ENCODE measurements around the gene PDSS1.
"Not testable (repeated sequence)": the region's sequence is repeated elsewhere in the genome, so short reads cannot be mapped to it uniquely, and the experiment has no call there.

The PDSS1 gene

DNA sequence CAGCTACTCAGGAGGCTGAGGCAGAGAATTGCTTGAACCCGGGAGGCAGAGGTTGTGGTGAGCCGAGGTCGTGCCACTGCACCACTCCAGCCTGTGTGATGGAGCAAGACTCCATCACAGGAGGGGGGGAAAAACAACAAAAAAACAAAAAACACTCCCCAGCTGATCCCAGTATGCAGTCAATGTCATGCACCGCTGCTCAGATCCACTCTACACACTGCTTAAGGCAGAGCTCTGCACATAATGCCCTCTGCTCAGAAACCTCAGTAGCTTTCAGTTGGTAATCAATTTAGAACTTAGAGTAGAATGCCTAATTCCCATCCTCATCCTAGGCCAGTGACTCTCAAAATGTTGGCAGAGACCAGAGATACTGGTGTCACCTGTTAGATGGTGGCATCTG lies 43.9 kb downstream of the PDSS1 start:
- no peak for DNase-seq

DNA sequence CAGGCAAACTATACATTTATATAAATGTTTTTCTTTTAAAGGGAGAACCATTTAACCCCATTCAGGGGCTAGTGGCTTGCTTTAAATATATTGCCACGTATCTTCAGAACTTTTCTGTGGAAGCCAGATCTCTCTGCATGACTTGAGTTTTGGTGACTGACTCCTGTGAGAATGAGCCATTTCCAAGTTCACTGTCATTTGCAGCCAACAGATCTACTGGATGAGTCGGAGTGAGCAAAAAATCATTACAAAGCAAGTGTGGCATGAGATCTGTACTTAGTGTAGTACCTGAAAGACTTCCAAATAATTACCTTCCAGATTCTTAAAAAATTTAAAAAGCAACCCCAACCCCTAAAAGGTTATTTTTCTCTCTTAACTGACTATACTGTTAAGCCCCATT lies 45.6 kb downstream of the PDSS1 start:
- no peak for DNase-seq

DNA sequence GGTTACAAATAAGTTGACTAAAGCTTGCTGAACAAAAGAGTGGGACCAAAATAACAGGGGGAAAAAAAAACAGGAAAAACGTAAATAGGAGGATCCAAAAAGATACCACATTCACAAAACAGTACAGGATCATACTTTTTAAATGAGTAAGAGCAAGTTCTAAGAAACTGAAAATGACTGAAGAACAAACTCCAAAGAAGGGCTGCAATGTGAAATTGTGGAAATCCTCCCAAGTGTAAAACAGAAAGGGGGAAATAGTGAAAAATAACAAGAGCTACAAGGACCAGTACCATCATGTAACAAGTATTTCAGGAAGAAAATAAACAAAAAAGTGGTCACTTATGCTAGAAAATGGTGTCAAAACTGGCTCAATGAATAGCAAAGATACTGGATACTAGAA lies 46.3 kb downstream of the PDSS1 start:
- no peak for DNase-seq

DNA sequence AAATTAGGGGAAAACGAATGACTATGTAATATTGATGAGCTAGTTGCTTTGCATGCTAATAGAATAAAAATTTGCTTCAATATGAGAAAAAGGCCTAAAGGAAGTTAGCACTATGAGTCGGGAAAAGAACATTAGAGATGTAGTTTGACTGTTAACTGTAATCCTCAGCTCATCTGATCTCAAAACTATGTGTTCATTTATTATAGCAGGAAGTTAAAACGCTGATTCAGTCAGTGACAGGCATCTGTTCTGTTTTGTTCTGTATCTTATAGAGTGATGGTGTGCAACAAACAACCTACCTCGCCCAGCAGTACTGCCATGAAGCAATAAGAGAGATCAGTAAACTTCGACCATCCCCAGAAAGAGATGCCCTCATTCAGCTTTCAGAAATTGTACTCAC lies 48.6 kb downstream of the PDSS1 start:
- DNase-seq, result no peak

DNA sequence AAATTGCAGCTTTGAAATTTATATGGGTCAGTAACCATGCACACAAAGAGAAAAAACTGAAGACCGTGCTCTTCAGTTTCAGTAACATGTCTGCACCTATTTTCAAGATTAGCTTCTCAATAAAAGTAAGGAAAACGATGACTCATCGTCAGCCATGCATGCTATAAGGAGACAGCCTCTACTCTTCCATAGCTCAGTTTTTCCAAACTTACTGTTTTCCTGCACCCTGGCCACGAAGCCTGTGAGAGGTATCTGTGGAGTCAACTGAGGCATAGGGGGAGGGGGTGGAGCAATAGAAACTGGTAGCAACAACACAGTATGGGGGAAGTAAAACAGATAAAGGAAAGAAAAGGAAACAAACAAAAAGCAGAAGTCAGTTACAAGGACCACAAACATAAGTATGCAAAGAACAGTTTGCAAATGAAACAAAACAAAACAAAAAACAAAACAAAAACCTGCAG lies 58.0 kb downstream of the PDSS1 start:
- peak; percentile 38 for DNase-seq

- DNase-seq, result no peak
Measured at GRCh38 chr10:26759008-26759407, 61.5 kb downstream of the PDSS1 start.

DNA sequence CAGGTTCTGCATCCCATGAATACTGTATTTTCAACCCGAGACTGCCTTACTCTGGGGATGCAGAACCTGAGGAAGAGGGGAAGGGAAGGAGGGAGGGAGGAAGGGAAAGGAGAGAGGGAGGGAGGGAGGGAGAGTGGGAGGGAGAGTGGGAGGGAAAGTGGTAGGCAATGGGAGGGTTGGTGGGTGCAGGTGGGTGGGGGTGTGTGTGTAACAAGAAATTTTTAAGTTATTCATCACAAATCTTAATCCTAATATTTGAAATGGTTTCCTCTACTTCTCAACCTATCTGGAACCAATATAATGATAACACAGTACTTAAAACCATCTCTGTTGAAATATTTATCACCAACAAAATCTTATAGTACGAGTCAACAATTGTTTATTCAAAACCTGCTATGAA lies 68.0 kb downstream of the PDSS1 start:
- DNase-seq, result no peak

DNA sequence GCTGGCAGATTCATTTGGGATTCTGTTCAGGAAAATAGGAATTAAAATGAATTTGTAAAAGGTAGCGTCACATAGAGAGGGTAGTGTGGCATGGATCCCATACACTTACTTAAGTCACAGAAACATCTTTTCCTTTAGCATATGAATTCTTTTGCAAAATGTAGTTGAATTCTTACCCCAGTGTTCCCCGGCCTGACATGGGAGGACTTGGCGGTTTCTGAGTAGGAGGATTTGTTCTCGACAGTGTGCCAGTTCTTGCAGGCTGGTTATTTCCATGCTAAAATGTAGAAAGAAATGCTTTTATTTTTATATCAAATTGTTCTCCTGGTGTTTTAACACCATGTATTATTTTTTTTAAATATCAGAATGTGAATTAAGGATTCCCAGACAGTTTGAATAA lies 72.6 kb downstream of the PDSS1 start:
- DNase-seq, result no peak

- DNase-seq, result no peak
Measured at GRCh38 chr10:26773633-26774032, 76.1 kb downstream of the PDSS1 start.

DNA sequence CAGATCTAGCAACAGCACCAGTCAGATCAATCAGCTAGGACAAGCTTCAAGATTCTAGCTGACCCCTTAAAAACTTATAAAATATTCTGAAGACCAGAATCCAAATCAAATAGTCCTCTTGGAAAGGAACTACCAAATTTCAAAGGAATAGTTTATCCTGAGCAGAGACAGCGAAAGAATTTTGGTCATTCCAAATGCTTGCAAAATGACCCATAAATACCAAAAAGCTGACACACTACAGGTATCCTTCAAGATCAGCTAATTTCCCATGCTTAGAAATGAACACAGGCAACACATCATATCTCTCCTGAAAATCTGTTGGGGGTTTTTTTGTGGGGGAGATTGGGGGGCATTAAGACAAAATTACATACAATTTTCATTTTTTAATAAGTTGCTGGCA lies 78.8 kb downstream of the PDSS1 start:
- DNase-seq, result peak; percentile 26

DNA sequence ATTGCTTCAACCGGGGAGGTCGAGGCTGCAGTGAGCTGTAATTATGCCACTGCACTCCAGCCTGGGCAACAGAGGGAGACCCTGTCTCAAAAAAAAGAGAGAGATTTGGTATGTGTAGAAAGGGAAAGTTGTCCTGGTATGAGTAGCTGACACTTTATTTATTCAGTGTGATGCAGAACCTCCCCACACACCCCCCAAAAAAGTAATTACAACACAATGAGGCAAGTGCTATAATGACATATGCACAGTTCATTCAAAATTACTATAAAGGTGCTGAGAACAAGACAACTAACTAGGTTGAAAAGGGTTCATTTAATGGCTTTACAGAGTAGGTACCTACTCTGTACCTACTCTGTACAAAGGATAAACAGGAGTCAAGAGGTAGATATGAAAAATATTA lies 80.2 kb downstream of the PDSS1 start:
- DNase-seq, result no peak

- DNase-seq, result no peak
Measured at GRCh38 chr10:26779176-26779860, 81.8 kb downstream of the PDSS1 start.

DNA sequence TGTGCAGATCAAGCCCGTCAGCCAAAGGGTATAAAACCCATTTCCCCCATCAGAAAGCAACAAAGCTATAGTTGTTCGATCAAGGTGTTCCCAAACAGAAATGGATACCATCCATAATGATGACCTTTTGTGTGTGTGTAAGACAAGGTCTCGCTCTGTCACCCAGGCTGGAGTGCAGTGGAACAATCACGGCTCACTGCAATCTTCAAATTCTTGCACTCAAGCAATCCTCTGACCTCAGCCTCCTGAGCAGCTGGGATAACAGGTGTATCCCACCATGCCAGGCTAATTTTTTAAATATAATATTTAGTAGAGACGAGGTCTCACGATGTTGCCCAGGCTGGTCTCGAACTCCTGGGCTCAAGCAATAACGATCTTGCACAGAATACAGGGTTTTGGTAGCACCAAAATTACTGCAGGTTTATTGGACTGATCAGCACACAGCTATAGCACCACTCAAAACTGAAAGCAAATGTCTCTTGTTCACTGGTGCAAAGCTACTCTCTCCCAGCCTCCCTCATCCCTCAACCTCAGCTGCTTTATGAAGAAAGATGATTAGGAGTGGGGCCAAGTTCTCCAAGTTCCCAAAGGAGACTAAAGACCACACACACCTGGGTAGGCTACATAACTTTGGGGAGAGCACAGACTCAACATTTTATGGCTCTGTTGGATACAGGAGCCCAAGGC lies 82.7 kb downstream of the PDSS1 start:
- no peak for DNase-seq

GRCh38 chr10:26780793-26781601 lies 83.5 kb downstream of the PDSS1 start:
- peak; percentile 93 for DNase-seq

DNA sequence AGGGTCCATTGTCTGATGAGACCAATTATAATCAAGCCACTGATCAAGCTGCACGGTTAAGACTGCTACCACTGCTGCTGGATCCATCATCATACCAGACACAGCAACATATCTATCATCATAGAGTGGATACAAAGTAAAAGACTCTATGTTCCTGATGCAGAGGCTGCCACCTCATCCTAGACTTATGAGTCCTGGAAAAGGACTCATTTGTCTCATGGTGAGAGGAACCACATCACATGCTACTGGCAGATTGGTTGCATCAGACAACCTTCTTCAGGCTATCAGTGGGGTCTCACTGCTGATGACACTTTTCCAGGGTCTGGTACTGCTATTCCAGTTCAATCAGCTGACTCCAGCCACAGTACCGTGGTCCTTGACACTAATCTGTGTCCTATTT lies 84.3 kb downstream of the PDSS1 start:
- DNase-seq, result peak; percentile 48

DNA sequence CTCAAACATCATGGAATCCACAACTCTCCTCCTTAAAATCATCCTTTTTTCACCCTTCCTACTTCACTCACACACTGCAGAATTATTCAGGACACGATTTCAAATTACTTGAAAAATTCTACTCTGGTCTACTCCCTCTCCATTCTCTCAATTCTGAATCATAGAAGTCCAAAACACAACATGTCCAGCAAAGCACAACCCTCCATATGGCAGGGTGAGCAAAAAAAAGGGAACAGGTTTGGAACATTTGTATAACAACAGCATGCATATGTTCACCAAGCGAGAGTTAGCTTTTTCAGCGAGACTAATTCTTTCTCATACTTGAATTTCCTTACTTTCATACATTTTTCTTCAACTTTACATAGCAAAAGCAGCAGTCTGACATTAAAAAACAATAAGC lies 89.9 kb downstream of the PDSS1 start:
- DNase-seq, result no peak

DNA sequence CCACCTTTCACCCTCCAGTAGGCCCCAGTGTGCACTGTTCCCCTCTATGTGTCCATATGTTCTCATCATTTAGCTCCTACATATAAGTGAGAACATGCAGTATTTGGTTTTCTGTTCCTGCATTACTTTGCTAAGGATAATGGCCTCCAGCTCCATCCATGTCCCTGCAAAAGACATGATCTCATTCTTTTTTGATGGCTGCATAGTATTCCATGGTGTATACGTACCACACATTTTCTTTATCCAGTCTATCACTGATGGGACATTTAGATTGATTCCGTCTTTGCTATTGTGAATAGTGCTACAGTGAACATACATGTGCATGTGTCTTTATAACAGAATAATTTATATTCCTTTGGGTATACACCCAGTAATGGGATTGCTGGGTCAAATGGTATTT lies 92.3 kb downstream of the PDSS1 start:
- not testable (repeated sequence) for DNase-seq

- DNase-seq, result peak; percentile 55
Measured at GRCh38 chr10:26790221-26790995, 92.9 kb downstream of the PDSS1 start.

DNA sequence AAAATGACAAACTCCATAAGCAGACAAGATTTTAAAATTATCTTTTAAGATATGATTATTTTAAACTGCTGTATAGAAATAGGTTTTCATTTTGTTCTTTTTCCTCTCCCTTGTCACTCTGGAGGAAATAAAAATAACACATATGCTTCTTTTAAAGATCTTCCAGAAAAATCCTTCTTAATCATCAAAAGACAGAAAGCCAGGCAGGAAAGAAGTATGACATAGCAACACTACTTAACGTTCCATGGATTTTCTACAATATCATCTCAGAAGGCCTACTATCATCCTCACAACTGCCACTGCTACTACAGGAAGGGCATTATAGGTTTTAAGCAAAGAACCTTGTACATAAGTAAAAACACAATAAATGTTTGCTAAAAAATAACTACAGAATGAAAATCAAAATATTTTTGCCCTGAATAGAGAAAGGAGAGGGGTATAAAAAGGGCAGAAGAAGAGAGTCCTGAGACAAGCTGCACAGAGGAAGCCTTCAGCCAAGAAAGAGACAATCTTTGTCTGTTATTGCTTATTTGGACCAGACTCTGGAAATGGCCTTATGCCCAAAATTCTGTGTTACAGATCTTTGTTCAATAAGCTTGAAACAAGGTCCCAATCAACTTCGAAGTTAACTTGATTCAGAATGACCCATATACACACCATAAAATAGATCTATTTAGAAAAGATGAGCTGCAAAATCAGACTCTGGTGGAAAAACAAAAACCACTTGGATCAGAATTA lies 95.4 kb downstream of the PDSS1 start:
- peak; percentile 4 for DNase-seq
